GM21447 (cell line): ENCODE measurements around the gene UCN2.

Source experiments
- ATAC-seq: cut with Tn5 transposase; IDR thresholded peaks from one replicate; pipeline ENCODE4 v1.9.1; 2021; ENCODE audit not compliant: unreplicated experiment

Gene UCN2

GRCh38 chr3:48563382-48563918 lies at the start of gene UCN2:
TSS of gene UCN2 (minus strand) at chr3:48563781. CDS start at chr3:48563124, 657 bp downstream.
- ATAC-seq, result no peak

GRCh38 chr3:48612309-48612708 lies 48.7 kb upstream of the UCN2 start:
- no peak for ATAC-seq

GRCh38 chr3:48609088-48610005 lies 45.8 kb upstream of the UCN2 start, which contains the start of gene UQCRC1:
TSS of gene UQCRC1 (minus strand) at chr3:48609646. CDS start at chr3:48609620, 26 bp downstream.
- peak; percentile 93 for ATAC-seq

- ATAC-seq, result no peak
Measured at GRCh38 chr3:48607519-48607918, 43.9 kb upstream of the UCN2 start.

- ATAC-seq, result no peak
Measured at GRCh38 chr3:48601622-48601994, 38.0 kb upstream of the UCN2 start.

- no peak for ATAC-seq
Measured at GRCh38 chr3:48600711-48601621, 37.4 kb upstream of the UCN2 start.

- no peak for ATAC-seq
Measured at GRCh38 chr3:48599509-48600285, 36.1 kb upstream of the UCN2 start.

- ATAC-seq, result no peak
Measured at GRCh38 chr3:48599077-48599501, 35.5 kb upstream of the UCN2 start.

- ATAC-seq, result no peak
Measured at GRCh38 chr3:48598323-48599076, 34.9 kb upstream of the UCN2 start.

- no peak for ATAC-seq
Measured at GRCh38 chr3:48597408-48597800, 33.8 kb upstream of the UCN2 start.

GRCh38 chr3:48596676-48597407 lies 33.3 kb upstream of the UCN2 start:
- ATAC-seq, result no peak

GRCh38 chr3:48596157-48596556 lies 32.6 kb upstream of the UCN2 start:
- ATAC-seq, result no peak

- no peak for ATAC-seq
Measured at GRCh38 chr3:48595526-48596121, 32.0 kb upstream of the UCN2 start.

GRCh38 chr3:48595075-48595525 lies 31.5 kb upstream of the UCN2 start, which contains the start of gene COL7A1:
TSS of gene COL7A1 (minus strand) at chr3:48595329. CDS start at chr3:48595159, 170 bp downstream.
- ATAC-seq, result no peak

- ATAC-seq, result no peak
Measured at GRCh38 chr3:48594417-48595049, 31.0 kb upstream of the UCN2 start.

GRCh38 chr3:48593337-48593736 lies 29.8 kb upstream of the UCN2 start:
- ATAC-seq, result no peak

- no peak for ATAC-seq
Measured at GRCh38 chr3:48592519-48593087, 29.0 kb upstream of the UCN2 start.
